Mucosa of stomach (tissue), 1 donor: ENCODE data around the gene CAMK2A.

Experiments used
- H3K27me3 ChIP-seq: one replicate; pipeline ENCODE4 v1.7.0; 2013; ENCODE audit warnings: mild to moderate bottlenecking, low read length; ENCODE audit not compliant: control insufficient read depth, insufficient read depth
- H3K36me3 ChIP-seq: one replicate; pipeline ENCODE4 v1.7.0; 2013; ENCODE audit warnings: low read length; ENCODE audit not compliant: control insufficient read depth, insufficient read depth
- H3K4me1 ChIP-seq: one replicate; pipeline ENCODE4 v1.7.0; 2013; ENCODE audit warnings: mild to moderate bottlenecking, low read length; ENCODE audit not compliant: control insufficient read depth, insufficient read depth
- H3K4me3 ChIP-seq: one replicate; pipeline ENCODE4 v1.7.0; 2013; ENCODE audit warnings: low read length
- H3K9ac ChIP-seq: one replicate; pipeline ENCODE4 v1.7.0; 2013; ENCODE audit warnings: mild to moderate bottlenecking, low read length, moderate library complexity
- H3K9me3 ChIP-seq: one replicate; pipeline ENCODE4 v1.7.0; 2013; ENCODE audit warnings: mild to moderate bottlenecking, low read length, moderate library complexity; ENCODE audit not compliant: control insufficient read depth
- donor health status: Pancreatic carcinoma.

CAMK2A gene

DNA sequence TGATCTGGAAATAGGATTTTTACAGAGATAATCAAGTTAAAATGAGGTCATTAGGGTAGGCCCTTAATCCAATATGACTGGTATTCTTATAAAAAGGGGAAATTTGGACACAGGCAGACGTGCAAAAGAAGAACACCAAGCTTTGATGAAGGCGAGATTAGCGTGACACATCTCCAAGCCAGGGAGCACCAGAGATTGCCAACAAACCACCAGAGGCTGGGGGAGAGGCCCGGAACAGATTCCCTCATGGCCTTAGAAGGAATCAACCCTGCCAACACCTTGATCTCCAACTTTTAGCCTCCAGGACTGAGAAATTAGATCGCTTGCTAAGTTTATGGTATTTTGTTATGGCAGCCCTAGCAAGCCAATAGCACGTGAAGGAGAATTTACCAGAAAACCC lies 23.9 kb upstream of the CAMK2A start:
- Histone ChIP-seq H3K4me3 (no peak overlapping the region), H3K27me3 (no peaks in the 10 kb centered on the region), H3K36me3 (no peaks in the 10 kb centered on the region), H3K9ac (no peak overlapping the region), H3K9me3 (no peaks in the 10 kb centered on the region), H3K4me1 (no peaks in the 10 kb centered on the region)

DNA sequence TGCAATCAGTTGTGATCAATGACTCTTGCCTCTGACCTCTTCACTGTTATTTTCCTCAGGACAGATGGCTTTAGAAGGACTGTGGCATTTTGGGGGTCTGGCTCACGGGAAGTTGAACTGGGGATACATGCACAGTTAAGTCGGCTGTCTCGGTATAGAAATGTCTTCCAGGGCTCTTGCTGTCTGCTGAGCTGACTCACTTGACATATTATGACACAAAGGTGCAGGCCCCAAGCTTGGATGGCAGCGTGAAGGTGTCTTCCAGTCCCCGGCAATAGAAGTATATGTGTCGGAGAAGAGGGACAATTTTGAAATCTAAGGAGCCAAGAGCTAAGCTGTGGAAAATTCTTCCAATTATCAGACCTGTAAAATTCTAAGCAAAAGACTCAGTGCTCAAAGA lies 22.9 kb upstream of the CAMK2A start:
- no peak overlapping the region for H3K4me3 ChIP-seq
- H3K36me3 ChIP-seq = no peaks in the 10 kb centered on the region
- H3K4me1 ChIP-seq = no peaks in the 10 kb centered on the region
- no peaks in the 10 kb centered on the region for H3K27me3 ChIP-seq
- H3K9ac ChIP-seq = no peak overlapping the region
- H3K9me3 ChIP-seq = no peaks in the 10 kb centered on the region

DNA sequence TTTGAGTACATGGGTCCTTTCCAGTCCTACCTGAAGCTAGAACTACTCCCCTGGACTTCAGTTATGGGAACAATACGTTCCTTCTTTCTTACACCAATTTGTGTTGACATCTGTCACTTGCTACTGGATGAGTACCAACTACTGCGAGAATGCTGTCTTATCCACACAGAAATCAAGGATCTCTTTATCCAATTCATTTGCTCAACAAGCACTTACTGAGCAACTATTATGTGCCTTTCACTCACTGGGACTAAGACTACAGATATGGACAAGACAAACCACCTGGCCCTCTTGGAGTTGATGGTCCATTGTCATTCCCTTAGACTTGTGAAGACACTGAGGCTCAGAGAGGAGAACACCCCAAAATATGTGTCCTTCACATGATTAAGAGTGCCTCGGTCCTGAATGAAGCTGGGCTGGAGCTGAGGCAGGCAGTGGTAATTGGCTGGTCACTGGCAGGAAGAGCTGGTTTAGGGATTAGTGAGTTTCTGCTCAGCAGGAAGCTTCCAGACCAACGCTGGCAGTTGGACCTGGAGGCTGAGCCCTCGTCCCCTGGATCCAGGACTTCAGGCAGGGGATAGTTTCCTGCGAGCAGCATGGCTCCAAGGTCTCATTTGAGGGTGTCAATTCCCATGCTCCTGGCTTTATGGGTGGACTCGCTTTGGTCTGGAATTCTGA lies 21.6 kb upstream of the CAMK2A start:
- H3K4me3 ChIP-seq = no peak overlapping the region
- no peak overlapping the region for H3K9ac ChIP-seq
- no peaks in the 10 kb centered on the region for H3K27me3 ChIP-seq
- H3K4me1 ChIP-seq = no peaks in the 10 kb centered on the region
- no peaks in the 10 kb centered on the region for H3K36me3 ChIP-seq
- no peaks in the 10 kb centered on the region for H3K9me3 ChIP-seq

DNA sequence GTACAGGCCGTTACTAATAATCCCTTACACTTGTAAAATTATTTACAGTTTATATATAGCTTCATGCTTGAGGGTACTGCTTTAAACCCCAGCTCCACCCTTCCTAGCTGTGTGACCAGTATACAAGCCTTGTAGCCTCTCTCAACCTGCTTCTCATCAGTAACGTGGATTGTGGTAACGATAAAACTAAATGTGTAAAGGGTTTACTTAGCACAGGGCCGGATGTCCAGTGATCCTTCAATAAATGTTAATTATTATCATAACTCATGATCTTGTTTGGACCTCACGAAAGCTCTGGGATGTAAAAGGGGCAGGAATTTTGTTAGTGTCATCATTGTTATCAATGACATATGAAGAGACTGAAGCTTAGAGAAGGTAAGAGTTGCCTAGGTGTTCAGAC lies 20.7 kb upstream of the CAMK2A start:
- H3K4me1 ChIP-seq = no peaks in the 10 kb centered on the region
- H3K9me3 ChIP-seq = no peaks in the 10 kb centered on the region
- no peaks in the 10 kb centered on the region for H3K36me3 ChIP-seq
- H3K4me3 ChIP-seq = no peak overlapping the region
- no peaks in the 10 kb centered on the region for H3K27me3 ChIP-seq
- no peak overlapping the region for H3K9ac ChIP-seq

DNA sequence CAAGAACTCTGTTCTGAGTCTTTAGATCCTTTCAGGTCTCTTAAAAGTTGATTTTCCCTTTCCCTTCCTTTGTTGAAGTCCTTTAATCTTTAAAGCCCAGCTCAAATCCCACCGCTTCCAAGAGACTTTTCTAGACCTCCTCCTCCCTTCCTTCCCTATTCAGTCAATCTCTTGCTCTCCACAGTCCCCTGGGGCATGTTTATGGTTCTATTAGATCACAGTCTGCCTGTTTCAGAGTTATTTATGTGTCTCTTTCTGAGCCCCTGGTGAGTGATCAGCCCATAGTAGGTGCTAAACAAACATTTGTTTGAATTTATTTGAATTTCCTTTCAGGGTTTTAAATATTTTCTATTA lies 20.3 kb upstream of the CAMK2A start:
- Histone ChIP-seq H3K4me3 (no peak overlapping the region), H3K27me3 (no peaks in the 10 kb centered on the region), H3K4me1 (no peaks in the 10 kb centered on the region), H3K36me3 (no peaks in the 10 kb centered on the region), H3K9me3 (no peaks in the 10 kb centered on the region), H3K9ac (no peak overlapping the region)

DNA sequence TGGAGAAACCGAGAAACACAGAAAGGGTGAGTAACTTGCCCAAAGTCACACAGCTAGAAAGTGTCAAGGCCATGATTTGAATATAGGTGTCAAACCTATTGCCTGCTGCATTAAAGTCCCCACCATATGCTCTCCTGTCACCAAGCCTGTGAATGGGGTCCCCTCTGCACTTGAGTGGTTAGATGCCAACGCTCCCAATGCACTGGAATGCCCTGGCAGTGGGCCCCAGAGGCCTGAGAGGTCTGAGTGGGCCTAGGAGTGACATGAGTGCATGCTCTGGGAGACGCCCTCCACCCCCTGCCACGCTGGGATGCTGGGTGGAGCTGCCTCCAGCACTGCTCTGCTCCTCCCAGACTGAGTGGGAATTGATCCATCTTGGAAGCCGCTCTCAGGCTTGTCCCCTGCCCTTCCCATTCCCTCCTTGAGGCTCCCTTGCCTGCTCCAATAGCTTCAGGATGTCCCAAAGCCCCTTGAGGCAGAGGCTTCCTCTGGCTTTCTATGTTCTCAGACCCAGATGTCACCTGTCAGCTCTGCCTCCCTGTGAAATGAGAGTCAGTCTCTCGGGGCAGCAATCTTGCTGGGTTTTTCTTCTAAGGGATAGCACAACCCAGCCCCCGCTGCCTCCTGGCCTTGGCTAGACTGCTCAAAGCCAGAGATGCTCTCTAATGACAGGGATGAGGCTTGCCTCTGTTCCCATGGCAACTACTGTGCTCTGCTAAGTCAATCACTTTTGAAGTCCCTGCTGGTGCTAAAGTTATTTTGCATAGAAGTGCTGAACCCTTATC lies 19.7 kb upstream of the CAMK2A start:
- no peaks in the 10 kb centered on the region for H3K9me3 ChIP-seq
- no peaks in the 10 kb centered on the region for H3K36me3 ChIP-seq
- H3K4me3 ChIP-seq = no peak overlapping the region
- H3K4me1 ChIP-seq = no peaks in the 10 kb centered on the region
- no peaks in the 10 kb centered on the region for H3K27me3 ChIP-seq
- no peak overlapping the region for H3K9ac ChIP-seq

DNA sequence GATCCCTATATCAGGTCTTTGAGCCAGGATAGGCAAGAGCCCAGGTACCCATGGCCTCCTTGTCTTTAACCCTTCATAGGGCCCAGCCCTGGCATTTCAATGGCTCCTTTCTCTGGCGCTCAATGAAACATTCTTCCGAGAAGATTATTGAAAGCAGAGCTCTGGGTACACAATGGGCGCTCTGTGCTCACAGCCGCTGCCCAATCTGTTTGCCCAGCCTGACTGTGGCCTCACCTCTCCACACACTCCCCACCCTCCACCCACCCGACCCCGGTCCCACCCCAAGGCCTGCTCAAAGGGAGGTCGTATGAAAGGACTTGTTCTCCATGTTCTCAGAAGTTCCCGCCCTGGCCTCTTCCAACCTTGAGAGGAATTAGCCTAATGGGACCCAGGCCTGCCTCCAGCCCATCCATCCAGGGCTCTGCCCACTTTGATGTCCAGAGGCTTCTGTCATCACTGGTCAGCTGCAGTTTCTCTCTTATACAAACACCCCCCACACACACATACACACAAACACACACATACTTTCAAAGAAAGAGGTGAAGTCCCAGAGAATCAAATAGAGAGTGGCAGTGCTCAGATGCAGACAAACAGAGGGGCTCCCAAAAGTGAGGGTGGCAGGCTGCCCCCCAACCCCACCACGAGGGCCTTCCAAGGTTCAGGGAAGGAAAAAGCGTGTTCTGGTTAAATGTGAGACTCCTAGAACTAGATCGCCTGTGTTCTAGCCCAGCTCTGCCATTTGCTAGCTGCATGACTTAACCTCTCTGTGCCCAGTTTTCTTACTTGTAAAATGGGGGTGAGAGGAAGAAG lies 18.2 kb upstream of the CAMK2A start:
- Histone ChIP-seq H3K9ac (no peak overlapping the region), H3K9me3 (no peaks in the 10 kb centered on the region), H3K36me3 (no peaks in the 10 kb centered on the region), H3K4me1 (no peaks in the 10 kb centered on the region), H3K4me3 (no peak overlapping the region), H3K27me3 (peaks cover 7% of the 10 kb centered on the region)

DNA sequence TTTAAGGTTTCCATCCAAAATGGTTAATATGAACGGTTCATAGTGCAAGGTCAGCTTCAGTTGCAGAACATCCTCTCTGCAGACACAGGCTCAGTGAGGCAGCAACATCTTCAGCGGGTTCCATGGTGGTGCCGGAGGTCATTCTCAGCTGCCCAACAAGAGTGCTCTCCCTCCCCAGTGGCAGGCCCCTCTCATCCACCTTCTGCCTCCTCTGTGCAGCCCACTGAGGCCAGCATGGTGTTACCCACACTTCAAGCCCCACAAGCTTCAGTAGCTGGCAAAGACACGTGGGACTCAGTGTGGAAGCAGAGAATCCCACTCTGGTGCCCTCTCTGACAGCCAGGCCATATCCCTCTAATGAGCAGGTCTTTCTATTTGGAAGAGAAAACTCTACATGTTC lies 17.2 kb upstream of the CAMK2A start:
- H3K4me1 ChIP-seq = peaks cover 4% of the 10 kb centered on the region
- peaks cover 15% of the 10 kb centered on the region for H3K27me3 ChIP-seq
- no peaks in the 10 kb centered on the region for H3K36me3 ChIP-seq
- no peak overlapping the region for H3K4me3 ChIP-seq
- no peak overlapping the region for H3K9ac ChIP-seq
- no peaks in the 10 kb centered on the region for H3K9me3 ChIP-seq

DNA sequence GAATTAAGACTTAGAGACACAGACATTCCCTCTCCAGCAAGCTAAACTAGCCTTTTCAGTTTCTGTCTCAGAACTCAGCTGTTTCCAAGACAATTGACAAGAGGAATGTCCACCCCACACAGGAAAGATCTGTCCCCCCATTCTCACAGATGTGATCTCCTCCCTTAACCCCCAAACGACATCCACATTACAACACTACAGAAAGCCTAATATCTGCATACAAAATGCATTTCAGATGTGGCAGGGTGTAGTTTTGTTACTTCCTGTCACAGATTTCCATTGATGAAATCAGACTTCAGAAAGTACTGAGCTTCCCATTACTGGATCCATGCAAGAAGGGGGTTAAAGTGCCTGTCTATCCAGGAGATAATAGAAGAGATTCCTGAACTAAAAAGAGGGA lies 16.0 kb upstream of the CAMK2A start:
- no peaks in the 10 kb centered on the region for H3K9me3 ChIP-seq
- H3K4me1 ChIP-seq = peaks cover 4% of the 10 kb centered on the region
- H3K27me3 ChIP-seq = peaks cover 23% of the 10 kb centered on the region
- H3K9ac ChIP-seq = no peak overlapping the region
- no peak overlapping the region for H3K4me3 ChIP-seq
- no peaks in the 10 kb centered on the region for H3K36me3 ChIP-seq

DNA sequence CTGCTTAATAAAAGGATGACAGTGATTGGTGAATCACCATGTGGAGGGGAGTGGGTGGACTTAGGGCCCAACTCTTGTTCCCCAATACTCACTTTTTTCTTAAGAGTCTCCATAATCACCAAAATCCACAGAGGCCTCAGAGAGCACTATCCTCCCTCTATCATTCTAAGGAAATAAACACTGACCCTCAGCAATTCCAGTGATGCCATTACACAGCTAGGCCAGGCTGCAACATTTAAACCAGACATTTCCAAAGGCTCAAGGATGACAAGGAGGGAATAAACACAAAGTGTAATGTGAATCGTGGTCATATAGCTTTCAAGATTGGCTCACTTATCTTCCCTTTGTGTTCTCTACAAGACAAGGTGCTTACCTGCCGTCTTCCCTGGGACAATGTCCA lies 15.5 kb upstream of the CAMK2A start:
- no peak overlapping the region for H3K4me3 ChIP-seq
- H3K4me1 ChIP-seq = peaks cover 4% of the 10 kb centered on the region
- peaks cover 25% of the 10 kb centered on the region for H3K27me3 ChIP-seq
- H3K9me3 ChIP-seq = no peaks in the 10 kb centered on the region
- no peak overlapping the region for H3K9ac ChIP-seq
- H3K36me3 ChIP-seq = no peaks in the 10 kb centered on the region

DNA sequence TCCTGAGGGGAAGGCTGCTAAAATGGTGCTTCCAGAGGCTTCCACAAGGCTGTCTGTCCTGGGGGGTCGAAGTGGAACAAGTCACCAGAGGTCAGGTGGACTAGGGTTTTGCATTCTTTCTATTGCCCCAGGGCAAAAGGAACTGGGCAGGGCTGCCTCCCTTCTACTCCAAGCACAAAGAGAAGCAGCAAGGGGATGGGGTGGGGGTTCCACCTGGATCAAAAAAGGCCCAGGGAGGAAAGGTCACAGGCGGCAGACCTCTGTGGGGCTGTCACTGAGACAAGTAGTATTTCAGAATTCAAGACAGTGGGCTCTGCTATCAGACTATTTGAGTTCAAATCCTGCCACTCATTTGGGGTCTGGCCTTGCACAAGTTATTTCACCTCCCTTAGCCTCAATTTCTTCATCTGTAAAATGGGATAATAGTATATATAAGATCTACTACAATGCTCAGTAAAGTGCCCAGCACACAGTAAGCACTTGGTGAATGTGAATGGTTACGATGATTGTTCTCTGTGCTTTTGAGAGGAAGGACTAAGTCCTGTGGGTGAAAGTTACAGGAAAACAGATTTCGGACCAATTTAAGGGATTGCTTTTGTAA lies 15.0 kb upstream of the CAMK2A start:
- no peak overlapping the region for H3K9ac ChIP-seq

More for the DNA sequence above, 15.0 kb upstream of the CAMK2A start:
- peaks cover 4% of the 10 kb centered on the region for H3K4me1 ChIP-seq
- H3K4me3 ChIP-seq = no peak overlapping the region
- H3K27me3 ChIP-seq = peaks cover 25% of the 10 kb centered on the region
- no peaks in the 10 kb centered on the region for H3K36me3 ChIP-seq
- H3K9me3 ChIP-seq = no peaks in the 10 kb centered on the region
